ENCODE measurements around the gene FOXK2. TPM values are rescaled to one million over a fixed set of nuclear protein-coding genes. Genes with fewer than 3 reads are reported as not detected.

Gene FOXK2
- total RNA-seq, 1 donor from 2014 or later, result 95.7 TPM

DNA sequence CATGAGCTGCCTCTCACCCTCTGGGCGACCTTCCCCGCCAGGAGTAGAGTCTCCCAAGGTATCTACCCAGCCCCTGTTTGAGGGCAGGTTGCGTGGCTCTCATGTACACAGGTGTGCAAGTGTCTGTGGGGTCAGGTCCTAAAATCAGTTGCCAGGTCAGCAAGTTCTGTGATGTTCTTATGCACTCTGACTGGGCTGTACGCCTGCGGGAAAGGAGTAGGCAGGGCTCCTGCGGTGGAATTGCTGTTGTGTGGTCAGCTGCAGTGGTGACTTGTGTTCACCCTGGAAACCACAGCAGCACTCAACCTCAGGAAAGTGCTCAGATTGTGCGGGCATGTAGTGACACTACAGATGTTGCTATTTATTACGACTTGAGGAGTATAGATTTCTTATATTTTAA is 41.6 kb upstream of the FOXK2 start:
- Mint-ChIP-seq H3K4me1 (ENCODE audit: low read depth, unreplicated experiment) (no peaks in the 10 kb centered on the region), H3K4me3 (ENCODE audit: unreplicated experiment) (no peak overlapping the region), H3K9me3 (ENCODE audit: unreplicated experiment) (no peaks in the 10 kb centered on the region), H3K27me3 (ENCODE audit: unreplicated experiment) (peaks cover 1% of the 10 kb centered on the region), H3K27ac (ENCODE audit: unreplicated experiment) (no peak overlapping the region), H3K36me3 (ENCODE audit: unreplicated experiment) (peaks cover 4% of the 10 kb centered on the region)
- DNase-seq, result no peak
- TF ChIP-seq, protein P1, sequence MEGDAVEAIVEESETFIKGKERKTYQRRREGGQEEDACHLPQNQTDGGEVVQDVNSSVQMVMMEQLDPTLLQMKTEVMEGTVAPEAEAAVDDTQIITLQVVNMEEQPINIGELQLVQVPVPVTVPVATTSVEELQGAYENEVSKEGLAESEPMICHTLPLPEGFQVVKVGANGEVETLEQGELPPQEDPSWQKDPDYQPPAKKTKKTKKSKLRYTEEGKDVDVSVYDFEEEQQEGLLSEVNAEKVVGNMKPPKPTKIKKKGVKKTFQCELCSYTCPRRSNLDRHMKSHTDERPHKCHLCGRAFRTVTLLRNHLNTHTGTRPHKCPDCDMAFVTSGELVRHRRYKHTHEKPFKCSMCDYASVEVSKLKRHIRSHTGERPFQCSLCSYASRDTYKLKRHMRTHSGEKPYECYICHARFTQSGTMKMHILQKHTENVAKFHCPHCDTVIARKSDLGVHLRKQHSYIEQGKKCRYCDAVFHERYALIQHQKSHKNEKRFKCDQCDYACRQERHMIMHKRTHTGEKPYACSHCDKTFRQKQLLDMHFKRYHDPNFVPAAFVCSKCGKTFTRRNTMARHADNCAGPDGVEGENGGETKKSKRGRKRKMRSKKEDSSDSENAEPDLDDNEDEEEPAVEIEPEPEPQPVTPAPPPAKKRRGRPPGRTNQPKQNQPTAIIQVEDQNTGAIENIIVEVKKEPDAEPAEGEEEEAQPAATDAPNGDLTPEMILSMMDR (IDR thresholded peaks at IDR 0.05; ENCODE audit: partially characterized antibody, unreplicated experiment), result no peak

DNA sequence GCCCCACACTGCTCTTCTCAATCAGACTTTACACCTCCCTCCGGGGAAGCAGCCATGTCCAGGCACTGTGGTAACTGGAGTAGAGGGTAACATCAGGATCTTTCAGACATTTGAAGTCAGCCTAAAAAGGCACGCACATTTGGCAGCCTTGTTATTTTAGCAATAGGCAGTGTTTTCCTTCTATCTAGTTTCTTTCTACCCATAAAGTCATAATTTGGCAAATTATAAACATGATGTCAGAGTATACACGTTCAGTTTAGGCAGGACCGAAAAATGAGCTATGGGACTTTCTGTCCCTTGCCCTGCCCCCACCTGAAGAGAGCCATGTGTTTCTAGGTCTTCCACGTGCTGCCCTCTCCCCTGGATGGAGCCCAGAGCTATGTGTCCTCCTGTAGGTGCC is 39.9 kb upstream of the FOXK2 start:
- H3K4me3 Mint-ChIP-seq (ENCODE audit: unreplicated experiment), result no peak overlapping the region
- no peaks in the 10 kb centered on the region for H3K9me3 Mint-ChIP-seq (ENCODE audit: unreplicated experiment)
- H3K27me3 Mint-ChIP-seq (ENCODE audit: unreplicated experiment), result peaks cover 1% of the 10 kb centered on the region
- no peak for DNase-seq
- no peaks in the 10 kb centered on the region for H3K4me1 Mint-ChIP-seq (ENCODE audit: low read depth, unreplicated experiment)
- H3K27ac Mint-ChIP-seq (ENCODE audit: unreplicated experiment), result peak overlapping the region; percentile 22
- TF ChIP-seq, protein P1 (IDR thresholded peaks at IDR 0.05; ENCODE audit: partially characterized antibody, unreplicated experiment), result no peak
- peaks cover 4% of the 10 kb centered on the region for H3K36me3 Mint-ChIP-seq (ENCODE audit: unreplicated experiment)

DNA sequence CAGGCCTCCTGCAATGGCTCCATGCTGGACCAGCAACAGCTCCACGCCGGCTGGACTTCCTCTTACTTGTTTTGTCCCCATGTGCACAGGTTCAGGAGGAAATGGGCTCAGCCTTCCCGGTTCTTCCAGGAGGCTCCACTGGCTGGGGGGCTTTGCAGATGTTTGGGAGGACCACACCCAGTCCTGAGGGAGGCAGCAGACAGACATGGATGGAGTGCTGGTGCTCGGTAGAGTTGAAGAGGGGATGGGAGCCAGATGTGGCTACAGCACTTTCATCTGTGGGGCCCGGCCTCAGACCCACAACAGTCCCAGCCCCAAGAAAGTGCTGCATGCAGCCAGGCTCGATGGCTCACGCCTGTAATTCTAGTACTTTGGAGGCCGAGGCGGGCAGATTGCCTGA is 39.2 kb upstream of the FOXK2 start:
- Mint-ChIP-seq H3K27me3 (ENCODE audit: unreplicated experiment) (peaks cover 1% of the 10 kb centered on the region), H3K36me3 (ENCODE audit: unreplicated experiment) (peaks cover 4% of the 10 kb centered on the region), H3K9me3 (ENCODE audit: unreplicated experiment) (no peaks in the 10 kb centered on the region), H3K4me3 (ENCODE audit: unreplicated experiment) (no peak overlapping the region), H3K27ac (ENCODE audit: unreplicated experiment) (no peak overlapping the region), H3K4me1 (ENCODE audit: low read depth, unreplicated experiment) (no peaks in the 10 kb centered on the region)
- TF ChIP-seq, protein P1 (IDR thresholded peaks at IDR 0.05; ENCODE audit: partially characterized antibody, unreplicated experiment), result no peak
- DNase-seq, result no peak

DNA sequence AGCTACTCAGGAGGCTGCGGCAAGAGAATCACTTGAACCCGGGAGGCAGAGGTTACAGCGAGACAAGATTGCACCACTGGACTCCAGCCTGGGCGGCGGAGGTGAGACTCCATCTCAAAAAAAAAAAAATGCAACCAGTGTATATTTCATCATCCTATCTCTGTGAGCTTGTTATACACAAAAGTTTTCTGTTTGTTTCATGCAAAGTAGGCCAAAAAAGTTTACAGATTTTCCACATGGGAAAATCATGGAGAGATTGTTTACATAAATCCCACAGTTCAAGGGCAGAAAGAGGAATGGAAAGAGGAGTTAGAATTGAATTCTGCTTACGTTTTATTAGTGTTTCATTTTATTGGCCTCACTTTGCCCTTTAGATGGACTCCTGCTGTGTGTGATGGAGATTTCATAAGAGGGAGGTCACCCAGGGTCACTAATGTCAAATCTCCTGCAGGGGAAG is 36.3 kb upstream of the FOXK2 start:
- peaks cover 4% of the 10 kb centered on the region for H3K36me3 Mint-ChIP-seq (ENCODE audit: unreplicated experiment)
- no peak overlapping the region for H3K4me3 Mint-ChIP-seq (ENCODE audit: unreplicated experiment)
- DNase-seq, result no peak
- TF ChIP-seq, protein P1 (IDR thresholded peaks at IDR 0.05; ENCODE audit: partially characterized antibody, unreplicated experiment), result no peak
- H3K4me1 Mint-ChIP-seq (ENCODE audit: low read depth, unreplicated experiment), result no peaks in the 10 kb centered on the region
- H3K27me3 Mint-ChIP-seq (ENCODE audit: unreplicated experiment), result peaks cover 4% of the 10 kb centered on the region
- no peaks in the 10 kb centered on the region for H3K9me3 Mint-ChIP-seq (ENCODE audit: unreplicated experiment)
- H3K27ac Mint-ChIP-seq (ENCODE audit: unreplicated experiment), result no peak overlapping the region

DNA sequence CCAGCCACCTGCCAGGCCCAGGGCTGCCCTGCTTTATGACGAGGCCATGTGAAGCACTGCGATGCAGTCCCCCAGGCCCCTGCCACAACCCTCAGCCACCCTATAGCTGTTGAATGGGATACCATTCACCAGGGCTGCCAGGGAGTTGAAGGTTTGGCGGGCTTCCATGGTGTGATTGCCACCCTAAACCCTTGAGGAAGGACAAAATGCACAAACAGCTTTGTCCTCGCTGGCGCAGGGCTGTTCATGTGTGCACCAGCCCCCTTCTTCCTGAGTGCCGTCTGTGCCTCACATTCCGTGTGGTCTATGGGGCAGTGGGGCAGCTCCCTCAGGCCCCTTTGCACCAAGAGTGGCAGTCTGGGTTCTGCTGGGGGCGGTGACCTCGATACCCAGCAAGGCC is 35.7 kb upstream of the FOXK2 start:
- H3K27ac Mint-ChIP-seq (ENCODE audit: unreplicated experiment), result no peak overlapping the region
- no peaks in the 10 kb centered on the region for H3K4me1 Mint-ChIP-seq (ENCODE audit: low read depth, unreplicated experiment)

More for the DNA sequence above, 35.7 kb upstream of the FOXK2 start:
- Mint-ChIP-seq H3K9me3 (ENCODE audit: unreplicated experiment) (no peaks in the 10 kb centered on the region), H3K36me3 (ENCODE audit: unreplicated experiment) (peaks cover 4% of the 10 kb centered on the region), H3K27me3 (ENCODE audit: unreplicated experiment) (peaks cover 4% of the 10 kb centered on the region), H3K4me3 (ENCODE audit: unreplicated experiment) (no peak overlapping the region)
- TF ChIP-seq, protein P1 (IDR thresholded peaks at IDR 0.05; ENCODE audit: partially characterized antibody, unreplicated experiment), result no peak
- no peak for DNase-seq
